Ishikawa (cell line): Measurements from ENCODE around the gene MATN3.

ENCODE experiments used
- CEBPB ChIP-seq: IDR thresholded peaks from 2 replicates; pipeline ENCODE4 v1.6.1; 2012
- CREB1 ChIP-seq: IDR thresholded peaks from 2 replicates; pipeline ENCODE4 v1.6.1; 2012; ENCODE audit warnings: low read depth
- EGR1 ChIP-seq: IDR thresholded peaks from 2 replicates; pipeline ENCODE4 v1.6.1; 2012
- EP300 ChIP-seq: IDR thresholded peaks from 2 replicates; pipeline ENCODE4 v1.6.1; 2012; ENCODE audit warnings: borderline replicate concordance
- FOXM1 ChIP-seq: IDR thresholded peaks from 2 replicates; pipeline ENCODE4 v1.6.1; 2012; ENCODE audit warnings: low read depth, borderline replicate concordance
- NFIC ChIP-seq: IDR thresholded peaks from 2 replicates; pipeline ENCODE4 v1.6.1; 2012
- RAD21 ChIP-seq: IDR thresholded peaks from 2 replicates; pipeline ENCODE4 v1.6.1; 2012; ENCODE audit warnings: low read depth
- TAF1 ChIP-seq: IDR thresholded peaks from 2 replicates; pipeline ENCODE4 v1.6.1; 2012; ENCODE audit warnings: low read depth, mild to moderate bottlenecking
- TCF12 ChIP-seq: IDR thresholded peaks from 2 replicates; pipeline ENCODE4 v1.6.1; 2012; ENCODE audit warnings: low read depth
- TEAD4 ChIP-seq: IDR thresholded peaks from 2 replicates; pipeline ENCODE4 v1.6.1; 2012
- YY1 ChIP-seq: IDR thresholded peaks from 2 replicates; pipeline ENCODE4 v1.6.1; 2012; ENCODE audit warnings: low read depth
- ZBTB7A ChIP-seq: IDR thresholded peaks from 2 replicates; pipeline ENCODE4 v1.6.1; 2012; ENCODE audit warnings: low read depth
- TF ChIP-seq, protein P1 (sequence below): IDR thresholded peaks from 2 replicates; pipeline ENCODE4 v1.6.1; 2012
- TF ChIP-seq, protein P2 (sequence below): IDR thresholded peaks from 2 replicates; pipeline ENCODE4 v1.6.1; 2012
- TF ChIP-seq, protein P3 (sequence below): IDR thresholded peaks from 2 replicates; pipeline ENCODE4 v1.6.1; 2012; ENCODE audit warnings: low read depth, mild to moderate bottlenecking

The MATN3 gene

DNA sequence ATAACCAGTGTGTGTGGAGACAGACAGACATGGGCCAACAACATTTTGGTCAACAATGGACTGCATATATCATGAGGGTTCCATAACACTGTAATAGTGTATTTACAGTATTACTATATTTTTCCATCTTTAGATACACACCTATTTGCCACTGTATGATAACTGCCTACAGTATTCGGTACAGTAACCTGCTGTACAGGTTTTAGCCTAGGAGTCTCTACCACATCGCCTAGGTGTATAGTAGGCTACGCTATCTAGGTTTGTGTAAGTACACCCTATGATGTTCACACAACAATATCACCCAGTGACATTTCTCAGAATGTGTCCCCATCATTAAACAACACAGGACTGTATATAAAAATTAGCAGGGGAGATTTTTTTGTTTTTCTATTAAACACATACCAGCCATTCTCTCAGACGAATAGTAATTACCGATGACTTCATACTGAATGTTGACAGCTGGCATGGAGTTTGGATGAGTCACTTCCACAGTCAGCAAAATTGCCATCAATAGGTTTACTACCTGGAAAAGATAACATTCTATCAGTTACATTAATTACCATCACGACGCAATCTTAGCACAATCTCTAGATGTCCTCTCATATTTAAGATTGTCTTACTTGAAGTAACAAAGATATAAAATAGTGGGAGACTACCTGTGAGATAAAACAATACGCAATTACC is 28.2 kb upstream of the MATN3 start:
- TF ChIP-seq TEAD4 (0 out of 2 replicates have a peak, but pooled peaks have one; percentile 21), CREB1 (no peak)

DNA sequence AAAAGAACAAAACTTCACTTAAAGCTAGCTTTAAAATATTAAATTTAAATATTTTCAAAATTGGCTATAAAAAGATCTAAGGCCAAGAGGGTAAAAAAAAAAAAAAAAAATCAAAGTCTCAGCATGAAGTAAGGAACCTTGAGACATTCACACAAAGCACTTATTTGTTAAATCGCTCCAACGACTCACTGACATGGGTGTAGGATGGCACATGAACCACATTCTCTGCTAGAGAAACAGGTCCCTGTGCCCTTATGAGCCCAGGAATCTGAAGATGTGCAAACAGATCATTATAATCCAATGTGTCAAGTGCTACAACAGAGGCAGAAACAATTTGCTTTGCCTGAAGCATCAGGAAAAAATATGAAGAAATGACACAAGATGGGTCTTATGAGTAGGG is 25.2 kb upstream of the MATN3 start:
- TF ChIP-seq EP300 (no peak), CREB1 (no peak), ZBTB7A (no peak), CEBPB (no peak), EGR1 (no peak), TCF12 (no peak), NFIC (no peak), RAD21 (no peak), FOXM1 (no peak), YY1 (no peak), TEAD4 (no peak), TAF1 (no peak)
- TF ChIP-seq, protein P1, sequence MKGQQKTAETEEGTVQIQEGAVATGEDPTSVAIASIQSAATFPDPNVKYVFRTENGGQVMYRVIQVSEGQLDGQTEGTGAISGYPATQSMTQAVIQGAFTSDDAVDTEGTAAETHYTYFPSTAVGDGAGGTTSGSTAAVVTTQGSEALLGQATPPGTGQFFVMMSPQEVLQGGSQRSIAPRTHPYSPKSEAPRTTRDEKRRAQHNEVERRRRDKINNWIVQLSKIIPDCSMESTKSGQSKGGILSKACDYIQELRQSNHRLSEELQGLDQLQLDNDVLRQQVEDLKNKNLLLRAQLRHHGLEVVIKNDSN = no peak
- TF ChIP-seq, protein P2, sequence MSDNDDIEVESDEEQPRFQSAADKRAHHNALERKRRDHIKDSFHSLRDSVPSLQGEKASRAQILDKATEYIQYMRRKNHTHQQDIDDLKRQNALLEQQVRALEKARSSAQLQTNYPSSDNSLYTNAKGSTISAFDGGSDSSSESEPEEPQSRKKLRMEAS = no peak
- TF ChIP-seq, protein P3, sequence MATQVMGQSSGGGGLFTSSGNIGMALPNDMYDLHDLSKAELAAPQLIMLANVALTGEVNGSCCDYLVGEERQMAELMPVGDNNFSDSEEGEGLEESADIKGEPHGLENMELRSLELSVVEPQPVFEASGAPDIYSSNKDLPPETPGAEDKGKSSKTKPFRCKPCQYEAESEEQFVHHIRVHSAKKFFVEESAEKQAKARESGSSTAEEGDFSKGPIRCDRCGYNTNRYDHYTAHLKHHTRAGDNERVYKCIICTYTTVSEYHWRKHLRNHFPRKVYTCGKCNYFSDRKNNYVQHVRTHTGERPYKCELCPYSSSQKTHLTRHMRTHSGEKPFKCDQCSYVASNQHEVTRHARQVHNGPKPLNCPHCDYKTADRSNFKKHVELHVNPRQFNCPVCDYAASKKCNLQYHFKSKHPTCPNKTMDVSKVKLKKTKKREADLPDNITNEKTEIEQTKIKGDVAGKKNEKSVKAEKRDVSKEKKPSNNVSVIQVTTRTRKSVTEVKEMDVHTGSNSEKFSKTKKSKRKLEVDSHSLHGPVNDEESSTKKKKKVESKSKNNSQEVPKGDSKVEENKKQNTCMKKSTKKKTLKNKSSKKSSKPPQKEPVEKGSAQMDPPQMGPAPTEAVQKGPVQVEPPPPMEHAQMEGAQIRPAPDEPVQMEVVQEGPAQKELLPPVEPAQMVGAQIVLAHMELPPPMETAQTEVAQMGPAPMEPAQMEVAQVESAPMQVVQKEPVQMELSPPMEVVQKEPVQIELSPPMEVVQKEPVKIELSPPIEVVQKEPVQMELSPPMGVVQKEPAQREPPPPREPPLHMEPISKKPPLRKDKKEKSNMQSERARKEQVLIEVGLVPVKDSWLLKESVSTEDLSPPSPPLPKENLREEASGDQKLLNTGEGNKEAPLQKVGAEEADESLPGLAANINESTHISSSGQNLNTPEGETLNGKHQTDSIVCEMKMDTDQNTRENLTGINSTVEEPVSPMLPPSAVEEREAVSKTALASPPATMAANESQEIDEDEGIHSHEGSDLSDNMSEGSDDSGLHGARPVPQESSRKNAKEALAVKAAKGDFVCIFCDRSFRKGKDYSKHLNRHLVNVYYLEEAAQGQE = no peak

DNA sequence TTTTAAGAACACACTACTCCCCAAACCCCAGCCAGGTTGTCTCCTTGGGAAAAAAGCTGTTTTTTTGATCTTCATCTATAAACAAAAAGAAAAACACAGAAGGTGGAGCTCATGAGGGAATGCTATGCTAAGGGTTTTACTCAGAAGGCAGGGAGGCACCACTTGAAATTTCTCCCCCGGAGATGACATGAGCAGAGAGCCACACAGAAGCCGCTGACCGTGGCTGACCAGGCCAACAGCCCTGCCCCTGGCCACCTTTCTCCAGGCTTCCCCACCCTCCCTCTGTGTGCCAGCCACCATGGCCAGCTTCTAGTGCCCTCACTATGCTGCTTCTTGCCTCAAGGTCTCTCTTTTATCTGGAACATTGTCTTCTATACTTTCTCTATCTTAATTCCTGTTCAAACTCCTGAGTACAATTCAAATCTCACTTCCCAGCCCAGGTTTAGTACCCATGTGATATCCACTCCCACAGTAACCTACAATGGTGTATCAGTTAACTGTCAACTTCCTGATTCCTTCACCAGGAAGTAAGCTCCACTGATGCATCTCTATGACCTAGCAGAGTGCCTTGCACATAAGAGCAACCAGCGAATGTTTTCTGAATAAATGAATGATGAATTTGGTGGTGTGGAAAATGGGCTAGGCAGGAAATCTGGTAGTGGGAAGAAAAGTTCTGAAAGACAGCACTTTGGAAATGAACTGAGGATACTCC is 23.6 kb upstream of the MATN3 start:
- TF ChIP-seq CREB1 (no peak), EP300 (no peak), EGR1 (no peak), RAD21 (no peak), TAF1 (no peak), FOXM1 (no peak), CEBPB (no peak), NFIC (no peak), ZBTB7A (no peak), TEAD4 (no peak), TCF12 (no peak), YY1 (no peak)
- TF ChIP-seq, protein P1 = no peak
- TF ChIP-seq, protein P3 = no peak
- TF ChIP-seq, protein P2 = no peak

DNA sequence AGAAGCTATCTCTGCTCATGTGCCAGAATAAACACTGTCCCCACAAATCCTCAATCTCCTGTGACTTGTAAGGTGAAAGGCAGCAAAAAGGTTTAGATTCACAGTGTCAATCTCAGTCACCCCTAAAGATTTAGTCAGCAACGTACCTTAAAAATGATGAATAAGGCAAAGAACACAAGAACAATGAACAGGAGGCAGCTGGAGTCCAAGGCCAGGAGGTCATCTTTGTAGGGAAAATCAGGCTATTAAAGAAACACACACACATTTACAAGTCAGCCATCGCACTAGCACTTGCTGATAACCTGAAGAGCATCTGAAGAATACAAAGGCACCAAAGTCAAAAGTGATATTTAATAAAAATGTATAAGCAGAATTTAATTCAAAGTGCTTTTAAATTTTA is 22.4 kb upstream of the MATN3 start:
- TF ChIP-seq EGR1 (no peak), CEBPB (no peak), TAF1 (no peak), FOXM1 (no peak), RAD21 (no peak), TEAD4 (no peak), ZBTB7A (no peak), NFIC (no peak), TCF12 (no peak), YY1 (no peak), EP300 (no peak), CREB1 (no peak)
- TF ChIP-seq, protein P1 = no peak
- TF ChIP-seq, protein P3 = no peak
- TF ChIP-seq, protein P2 = no peak
